GM12891 (cell line): ENCODE data around the gene TEAD3.

Experiments
- PAX5 ChIP-seq: IDR thresholded peaks from 2 replicates; pipeline ENCODE4 v1.6.1; 2011; ENCODE audit warnings: low read length, moderate library complexity, mild to moderate bottlenecking; ENCODE audit not compliant: insufficient read depth, severe bottlenecking
- POLR2A ChIP-seq: IDR thresholded peaks from 2 replicates; pipeline ENCODE4 v1.6.1; 2011; ENCODE audit warnings: low read depth, low read length, control low read depth
- POLR2AphosphoS5 ChIP-seq: IDR thresholded peaks from 2 replicates; pipeline ENCODE4 v1.6.1; 2011; ENCODE audit warnings: low read depth, low read length, control low read depth
- POU2F2 ChIP-seq: IDR thresholded peaks from 2 replicates; pipeline ENCODE4 v1.6.1; 2011; ENCODE audit warnings: low read depth, mild to moderate bottlenecking, control low read depth, low read length, moderate library complexity
- SPI1 ChIP-seq: IDR thresholded peaks from 2 replicates; pipeline ENCODE4 v1.6.1; 2011; ENCODE audit warnings: low read depth, low read length, control low read depth
- TAF1 ChIP-seq: IDR thresholded peaks from 2 replicates; pipeline ENCODE4 v1.6.1; 2011; ENCODE audit warnings: low read depth, low read length, control low read depth

GRCh38 chr6:35496841-35497570 lies at the start of gene TEAD3:
- TF ChIP-seq POLR2A (no peak), POLR2AphosphoS5 (no peak), POU2F2 (no peak), SPI1 (no peak), TAF1 (no peak), PAX5 (no peak)
